HG02642 (cell line): ENCODE measurements around the gene SMC6.

Experiments used
- ATAC-seq: cut with Tn5 transposase; IDR thresholded peaks from one replicate; pipeline ENCODE4 v1.9.1; 2021; ENCODE audit warnings: mild to moderate bottlenecking; ENCODE audit not compliant: unreplicated experiment, poor library complexity

The SMC6 gene

DNA sequence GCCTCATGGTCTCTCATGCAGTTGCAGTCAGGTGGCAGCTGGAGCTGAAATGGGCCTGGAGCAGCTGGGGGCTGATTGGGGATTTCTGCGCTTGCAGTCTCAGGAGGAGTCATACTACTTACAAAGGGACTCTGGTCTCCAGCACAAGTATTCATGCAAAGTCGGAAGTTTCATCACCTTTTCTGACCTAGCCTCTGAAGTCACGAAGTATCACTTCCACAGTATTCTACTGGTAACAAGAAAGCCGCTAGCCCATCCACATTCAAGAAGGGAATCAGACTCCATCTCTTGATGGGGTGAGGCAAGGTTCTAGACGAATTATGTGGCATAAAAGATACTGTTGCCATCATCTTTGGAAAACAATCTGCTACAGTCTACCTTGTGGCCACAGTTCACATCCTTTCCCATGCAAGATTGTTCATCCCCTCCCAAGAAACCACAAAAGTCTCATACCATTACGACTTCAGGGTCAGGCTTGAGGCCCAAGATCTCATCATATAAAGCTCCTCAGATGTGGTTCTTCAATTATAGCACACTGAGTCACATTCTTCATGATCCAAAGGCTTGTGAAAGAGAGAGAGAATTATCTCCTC lies 95.3 kb downstream of the SMC6 start:
- ATAC-seq: peak; percentile 79

DNA sequence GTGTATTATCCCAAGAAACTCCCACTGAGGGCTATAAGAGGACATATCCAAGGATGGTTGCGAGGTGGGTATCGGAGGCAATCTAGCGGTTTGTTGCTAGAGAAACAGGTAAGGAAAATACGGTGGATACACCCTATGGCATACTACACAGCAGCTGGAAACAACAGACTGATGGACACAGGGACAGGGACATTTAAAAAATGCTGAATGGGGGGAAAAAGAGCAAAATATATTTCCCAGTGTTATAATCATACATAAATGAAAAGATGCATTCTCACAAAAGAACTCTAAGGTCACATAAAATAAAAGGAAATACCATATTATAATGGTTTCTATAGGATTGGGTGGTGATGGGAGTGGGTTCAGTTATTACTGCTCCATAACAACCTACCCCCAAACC lies 95.9 kb downstream of the SMC6 start:
- ATAC-seq: no peak

DNA sequence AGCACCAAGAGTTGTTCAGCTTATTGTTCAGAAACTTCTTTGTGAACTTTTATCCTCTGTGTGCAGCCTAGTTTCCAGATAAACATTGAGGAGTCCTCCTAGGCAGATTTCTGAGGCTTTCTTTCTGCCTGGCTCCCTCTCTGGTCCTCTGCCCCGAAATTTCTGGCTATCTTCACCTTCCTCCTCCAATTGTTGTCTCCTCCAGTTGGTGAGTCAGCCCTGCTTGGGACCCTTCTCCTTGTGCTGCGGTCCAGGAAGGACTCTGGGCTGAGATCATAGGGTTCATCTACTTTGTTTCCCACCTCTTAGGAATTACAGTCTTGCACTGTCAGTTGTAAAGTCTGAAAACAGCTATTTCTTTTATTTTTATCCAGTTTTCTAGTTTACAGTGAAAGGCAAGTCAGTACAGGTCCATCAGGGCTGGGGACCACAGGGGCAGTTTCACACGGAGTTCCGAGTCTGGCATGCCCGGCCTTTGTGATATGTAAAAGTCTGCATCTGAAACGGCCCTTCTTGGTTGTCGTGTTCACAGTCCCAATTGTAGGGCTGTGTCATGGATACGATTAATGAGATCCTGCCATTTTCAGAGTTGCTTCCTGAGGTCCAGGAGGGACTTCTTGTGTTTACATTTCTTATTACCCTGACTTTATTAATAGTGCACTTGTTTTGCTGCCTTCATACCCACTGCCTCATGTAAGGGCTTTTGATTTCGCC lies 100.8 kb downstream of the SMC6 start:
- ATAC-seq: no peak

DNA sequence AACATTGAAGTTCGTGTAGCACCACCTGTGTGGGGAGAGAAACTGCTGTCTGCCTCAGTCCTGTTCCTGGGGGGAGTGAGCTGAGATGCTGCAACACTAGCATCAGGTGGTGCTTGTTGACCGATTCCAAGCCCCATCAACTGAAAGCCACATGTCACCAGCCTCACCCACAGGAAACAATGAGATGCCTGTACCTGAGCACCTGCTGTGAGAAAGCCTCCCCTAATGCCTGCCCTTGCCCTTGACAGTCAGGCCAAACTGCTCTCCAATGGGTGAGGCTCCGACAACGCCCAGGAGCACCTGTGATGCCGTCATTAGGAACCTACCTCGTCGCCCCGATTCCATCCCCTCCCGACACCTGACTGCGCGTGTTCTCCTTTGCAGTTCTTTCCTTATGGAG lies 104.6 kb downstream of the SMC6 start:
- no peak for ATAC-seq

DNA sequence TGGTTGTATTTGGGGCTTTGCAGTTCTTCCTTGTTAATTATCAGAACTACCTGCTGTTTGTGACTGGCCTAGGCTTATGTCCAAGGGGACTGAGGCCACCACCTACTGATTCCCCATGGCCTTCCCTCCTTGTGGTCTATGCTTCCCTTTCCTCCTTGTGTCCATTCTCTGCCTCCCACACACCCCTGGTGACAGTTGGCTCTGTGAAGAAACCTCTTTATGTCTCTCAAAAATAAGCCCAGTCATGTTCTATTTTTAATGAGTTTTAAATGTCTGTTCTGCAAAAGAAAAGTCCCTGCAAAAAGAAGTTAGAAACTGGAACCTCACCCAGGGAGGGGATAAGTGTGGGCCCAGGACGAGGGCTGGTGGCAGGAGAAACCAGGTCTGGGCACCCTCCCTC lies 105.0 kb downstream of the SMC6 start:
- ATAC-seq: no peak

DNA sequence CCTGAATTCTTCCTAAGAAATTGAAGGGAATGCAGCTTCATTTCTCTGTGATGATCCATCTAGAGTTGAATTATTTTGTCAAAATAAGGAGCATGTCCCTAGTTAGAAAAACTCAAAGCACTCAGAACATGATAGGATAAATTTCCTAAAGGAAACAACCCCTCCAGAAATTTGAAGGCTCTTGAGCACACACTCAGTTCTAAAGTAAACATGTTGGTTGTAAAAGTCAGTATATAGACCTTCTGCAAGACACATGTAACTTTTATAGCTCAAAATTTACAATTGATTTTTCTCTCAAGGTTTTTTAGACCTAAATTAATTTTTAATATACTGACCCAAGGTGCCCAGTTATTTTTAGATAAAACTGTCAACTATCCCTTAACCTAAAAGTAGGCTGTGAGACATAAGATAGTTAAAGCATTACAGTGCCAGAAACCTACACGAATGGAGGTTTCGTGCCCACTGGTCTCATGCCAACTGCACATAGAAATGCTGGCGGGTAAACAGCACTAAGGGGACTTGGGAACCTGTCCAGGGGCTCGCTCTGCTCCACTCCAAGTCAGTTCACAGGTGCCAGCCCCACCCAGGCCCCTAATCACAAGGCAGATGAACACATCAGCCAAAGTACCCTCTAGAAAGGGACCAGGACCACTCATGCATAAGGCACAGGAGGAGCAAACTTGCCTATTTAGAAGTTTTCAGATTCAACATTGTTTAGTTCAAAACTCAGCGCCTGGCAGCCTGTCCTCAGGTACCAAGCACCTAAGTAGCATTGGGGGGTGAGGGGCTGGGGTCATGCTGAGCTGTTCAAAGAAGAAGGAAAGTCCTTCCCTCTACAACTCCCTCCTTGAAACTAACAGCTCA lies 106.5 kb downstream of the SMC6 start:
- ATAC-seq: no peak

DNA sequence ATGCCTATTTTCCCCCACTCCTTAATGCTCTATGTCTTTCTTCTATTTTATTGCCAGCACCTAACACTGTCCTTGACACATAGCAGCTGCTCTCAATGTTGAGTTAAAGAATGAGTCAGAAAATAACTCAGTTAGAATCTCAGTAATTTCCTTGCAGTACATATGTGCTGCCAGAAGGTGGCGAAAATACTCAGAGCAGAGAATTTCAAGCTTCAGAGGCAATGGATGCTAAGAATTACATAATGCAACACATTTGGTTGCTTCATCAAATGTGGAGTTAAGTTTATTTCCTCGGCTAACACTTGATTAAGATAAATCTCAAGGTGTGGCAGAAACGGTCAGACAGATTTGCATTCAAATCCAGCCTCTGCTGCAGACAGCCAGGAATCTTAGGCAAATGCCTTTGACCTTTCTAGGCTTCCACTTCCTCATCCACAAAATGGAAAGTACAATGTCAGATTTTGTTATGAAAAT lies 107.5 kb downstream of the SMC6 start:
- peak; percentile 85 for ATAC-seq

DNA sequence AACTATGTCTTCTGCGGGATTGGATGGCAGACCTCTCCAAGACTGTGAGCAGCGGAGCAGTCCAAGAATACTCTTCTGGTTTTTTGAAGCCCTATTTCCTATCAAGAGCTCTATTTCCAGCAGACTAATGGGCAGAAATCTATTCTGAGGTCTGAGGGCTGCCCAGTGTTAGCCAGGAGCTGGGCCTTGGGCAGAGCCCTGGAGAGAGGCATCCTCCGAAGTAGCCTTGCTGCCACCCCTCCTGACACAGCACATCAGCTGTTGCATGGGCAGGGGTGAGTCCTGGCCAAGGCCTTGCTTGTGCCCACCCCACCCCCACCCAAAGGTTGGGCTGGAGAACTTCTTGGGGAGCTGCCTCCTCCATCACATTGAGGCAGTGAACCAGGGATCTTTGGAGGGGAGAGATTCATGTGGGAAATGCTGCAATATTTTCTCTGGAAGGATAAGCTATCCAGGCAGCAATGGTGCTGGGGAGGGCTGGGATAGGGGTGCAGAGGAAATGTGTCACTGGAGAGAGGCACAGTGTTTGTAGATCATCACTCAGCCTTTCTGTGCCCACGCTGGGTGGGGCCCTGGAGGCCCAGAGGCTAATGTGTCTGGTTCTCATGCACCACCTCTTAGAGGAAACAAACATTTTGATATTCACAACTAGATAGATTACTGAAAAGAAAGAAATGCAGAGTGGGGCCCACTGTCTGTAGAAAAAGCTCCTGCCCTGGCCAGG lies 108.5 kb downstream of the SMC6 start:
- ATAC-seq: no peak

DNA sequence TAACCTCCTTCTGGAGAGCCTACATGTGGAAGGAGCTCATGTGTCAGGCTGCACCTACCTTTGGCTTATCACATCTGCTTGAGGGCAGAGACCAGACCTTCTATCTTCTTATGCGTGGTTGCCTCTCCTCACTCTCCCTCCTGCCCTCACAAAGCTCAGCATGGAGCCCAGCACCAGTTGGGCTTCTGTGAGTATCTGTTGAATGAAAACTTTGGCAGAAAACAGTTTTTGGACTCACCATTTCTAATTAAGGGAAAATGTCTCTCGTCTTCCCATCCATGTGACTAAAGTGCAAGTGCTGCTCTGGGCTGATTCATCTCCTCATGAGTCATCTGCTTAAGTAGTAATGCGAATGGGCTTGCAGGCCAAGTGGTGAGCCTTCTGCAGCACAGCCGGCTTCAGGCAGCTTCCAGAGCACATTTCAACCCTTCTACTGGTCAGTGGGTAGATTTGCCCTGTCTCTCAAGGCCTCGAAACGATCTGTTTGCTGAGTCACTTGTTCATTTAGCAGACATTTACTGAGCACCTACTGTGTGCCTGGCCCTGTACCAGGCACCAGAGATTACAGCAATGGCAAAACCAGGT lies 110.5 kb downstream of the SMC6 start:
- ATAC-seq: no peak

DNA sequence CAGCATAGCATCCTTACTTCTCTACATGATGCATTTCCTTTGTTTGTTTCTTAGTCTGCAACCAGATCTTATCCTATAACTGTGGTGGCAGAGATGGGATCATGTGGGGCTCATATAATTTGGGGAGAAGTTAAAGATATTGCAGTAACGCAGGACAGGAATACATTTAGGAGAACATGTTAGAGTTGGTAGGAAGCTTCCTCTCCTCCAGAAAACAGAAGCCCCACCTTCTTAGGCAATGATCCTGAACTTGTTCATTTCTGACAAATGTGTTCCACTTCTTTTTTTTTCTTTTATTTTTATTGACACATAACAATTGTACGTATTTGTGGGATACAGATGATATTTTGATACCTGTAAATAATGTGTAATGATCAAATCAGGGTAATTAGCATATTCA lies 113.2 kb downstream of the SMC6 start:
- ATAC-seq: no peak

DNA sequence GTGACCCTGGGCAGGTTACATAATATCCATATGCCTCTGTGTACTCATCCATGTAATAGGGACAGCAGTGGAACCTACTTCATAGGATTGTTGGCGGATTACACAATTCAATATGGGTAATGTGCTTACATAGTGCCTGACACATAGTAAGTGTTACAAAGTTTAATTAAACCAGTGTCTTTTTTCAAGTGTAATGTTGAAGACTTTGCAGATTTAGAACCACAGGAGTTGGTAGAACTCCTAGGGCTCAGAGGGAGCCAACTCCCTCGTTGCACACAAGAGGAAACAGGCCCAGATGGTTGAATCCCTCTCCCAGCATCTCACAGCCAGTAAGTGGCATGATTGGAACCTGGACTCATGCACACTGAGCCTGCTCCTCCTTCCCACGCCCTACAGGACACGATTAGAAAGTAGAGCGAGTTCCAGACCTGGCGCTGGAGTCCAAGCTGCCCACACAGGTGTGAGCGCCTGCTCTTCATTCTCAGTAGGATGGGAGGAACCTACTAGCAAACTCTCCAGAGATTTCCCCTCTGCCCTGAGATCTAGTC lies 115.3 kb downstream of the SMC6 start:
- ATAC-seq: no peak

DNA sequence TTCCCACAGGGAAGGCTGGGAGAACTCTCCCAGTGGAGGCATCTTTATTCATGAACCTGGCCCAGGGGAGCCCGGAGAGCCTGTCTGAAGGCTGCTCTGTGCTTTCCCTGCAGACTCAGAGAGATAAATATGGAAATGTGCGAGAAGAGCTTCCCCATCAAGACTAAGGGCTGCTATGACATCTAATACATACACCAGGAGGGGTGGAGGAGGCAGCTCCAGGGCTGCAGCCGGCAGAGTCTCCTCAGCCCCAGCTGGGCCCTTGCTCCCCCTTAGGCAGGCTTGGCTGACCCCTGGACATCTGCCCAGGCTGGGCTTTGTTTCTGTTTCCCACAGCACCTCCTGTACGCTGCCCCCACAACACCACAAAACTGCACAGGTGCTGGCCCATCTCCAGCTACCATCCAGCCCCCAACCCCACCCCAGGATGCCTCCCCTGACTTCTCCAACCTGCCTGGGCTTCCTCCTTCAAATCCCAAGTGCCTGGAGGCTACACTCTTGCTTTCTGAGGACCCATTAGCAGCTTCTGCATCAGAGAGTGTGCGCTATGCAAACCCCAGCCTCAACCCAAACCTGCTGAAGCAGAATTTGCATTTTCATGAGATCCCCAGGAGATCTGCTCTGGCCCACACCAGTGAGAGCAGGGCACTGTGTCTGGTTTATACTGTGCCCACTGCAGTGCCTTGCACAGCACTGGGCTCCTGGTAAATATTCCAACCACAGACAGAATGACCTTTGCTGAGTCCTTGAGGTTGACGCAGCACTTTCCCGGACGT lies 116.3 kb downstream of the SMC6 start:
- no peak for ATAC-seq

DNA sequence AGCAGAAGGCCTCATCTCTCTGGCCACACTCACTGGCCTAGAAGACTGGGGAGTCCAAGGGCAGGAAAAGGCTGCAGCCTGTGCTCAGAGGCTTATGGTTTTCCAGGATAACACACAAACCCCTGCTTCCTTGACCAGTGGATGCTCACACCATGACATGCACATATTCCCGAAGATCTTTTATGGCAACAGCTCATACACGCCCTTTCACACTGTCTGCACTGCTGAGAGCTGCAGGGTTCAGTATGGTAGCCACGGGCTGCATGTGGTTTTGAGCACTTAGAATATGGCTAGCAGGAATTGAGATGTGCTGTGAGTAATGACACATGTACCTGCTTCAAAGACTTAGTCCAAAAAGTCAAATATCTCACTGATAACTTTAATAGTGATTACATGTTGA lies 117.4 kb downstream of the SMC6 start:
- no peak for ATAC-seq

DNA sequence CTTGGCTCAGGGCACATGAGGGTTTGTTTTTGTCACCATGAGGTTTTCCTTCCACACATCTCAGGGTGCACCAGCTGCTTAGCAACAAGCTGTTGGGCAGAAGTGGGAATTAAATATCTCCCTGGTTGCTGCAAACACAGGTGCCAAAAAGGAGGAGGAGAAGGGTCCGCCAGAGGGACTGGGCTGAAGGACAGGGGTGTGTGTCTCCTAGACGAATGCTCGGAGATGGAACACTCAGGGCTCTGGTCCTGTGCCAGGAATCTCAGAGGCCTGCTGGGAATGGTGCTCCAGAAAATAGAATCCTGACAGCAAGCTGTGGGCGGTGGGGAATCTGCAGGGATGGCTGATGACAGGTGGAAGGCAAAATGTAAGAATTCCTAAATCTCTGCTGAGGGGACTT lies 118.6 kb downstream of the SMC6 start:
- ATAC-seq: no peak

DNA sequence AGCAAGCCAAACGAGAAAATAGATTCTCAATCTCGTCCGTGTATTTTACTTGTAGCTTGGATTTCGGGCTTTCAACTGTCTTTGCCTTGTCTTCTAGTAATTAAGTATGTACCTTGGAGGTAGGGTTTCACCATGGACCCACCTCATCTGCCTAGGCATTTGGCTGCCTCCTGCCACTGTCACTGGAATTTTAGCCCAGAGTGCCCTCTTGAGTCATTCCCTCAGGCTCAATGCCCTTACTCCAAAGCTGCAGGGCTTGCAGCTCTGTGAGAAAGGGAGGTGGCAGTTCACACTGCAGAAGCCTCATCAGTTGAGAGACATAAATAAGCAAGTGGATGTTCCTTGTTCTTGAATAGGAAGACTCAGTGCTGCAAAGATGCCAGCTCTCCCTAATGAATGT lies 123.5 kb downstream of the SMC6 start:
- ATAC-seq: no peak

DNA sequence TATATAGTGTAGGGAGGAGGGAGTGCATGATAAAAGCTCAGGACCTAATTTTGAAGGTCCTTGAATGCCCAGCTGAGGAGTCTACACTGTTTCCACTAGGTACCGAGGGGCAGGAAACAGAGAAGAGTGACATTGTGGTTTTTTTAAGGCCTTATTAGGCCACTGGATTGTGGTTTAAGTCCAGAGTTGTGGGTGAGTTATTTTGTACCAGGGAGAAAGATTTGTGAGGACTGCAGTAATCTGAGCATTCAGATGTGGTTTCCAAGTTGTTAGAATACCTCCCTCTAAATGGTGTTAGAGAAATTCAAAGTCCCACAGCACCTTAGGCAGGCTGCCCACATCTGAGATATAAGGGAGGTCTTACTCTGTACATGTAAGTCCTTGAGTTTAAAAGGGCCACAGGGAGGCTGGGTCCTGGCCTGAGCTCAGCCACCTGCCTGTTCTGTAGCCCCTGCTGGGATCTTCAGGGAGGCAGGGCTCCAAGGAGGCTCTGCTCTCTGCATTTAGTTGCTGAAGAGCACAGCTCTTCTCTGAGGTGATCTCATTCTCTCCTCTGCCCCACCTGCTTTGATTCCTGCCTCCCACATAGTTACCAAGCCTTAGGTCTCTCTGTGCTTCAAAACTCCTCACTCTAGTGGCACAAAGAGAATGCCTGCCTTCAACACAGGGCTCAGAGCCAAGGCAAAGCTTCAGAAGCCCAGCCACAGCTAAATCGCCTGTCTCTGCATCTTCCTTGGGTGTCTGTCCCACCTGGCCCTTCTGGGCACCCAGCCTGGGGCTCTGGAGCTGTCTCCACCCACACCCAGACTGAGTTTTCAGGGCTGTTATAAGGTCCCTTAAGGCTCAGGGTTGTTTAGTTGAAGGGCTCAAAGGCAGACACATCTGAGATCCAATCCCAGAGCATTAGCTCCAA lies 125.0 kb downstream of the SMC6 start:
- ATAC-seq: no peak

DNA sequence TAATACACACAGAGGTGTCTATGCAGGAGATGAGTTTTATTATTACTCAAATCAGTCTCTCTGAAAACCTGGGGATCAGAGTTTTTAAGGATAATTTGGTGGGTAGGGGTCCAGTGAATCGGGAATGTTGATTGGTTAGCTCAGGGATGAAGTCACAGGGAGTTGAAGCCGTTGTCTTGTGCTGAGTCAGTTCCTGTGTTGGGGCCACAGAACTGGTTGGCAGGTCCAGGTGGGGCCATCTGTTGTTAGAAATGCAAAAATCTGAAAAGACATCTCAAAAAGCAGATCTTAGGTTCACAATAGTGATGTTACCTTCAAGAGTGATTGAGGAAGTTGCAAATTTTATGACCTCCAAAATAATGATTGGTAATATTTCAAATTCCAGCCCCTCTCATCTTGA lies 126.2 kb downstream of the SMC6 start:
- ATAC-seq: no peak

DNA sequence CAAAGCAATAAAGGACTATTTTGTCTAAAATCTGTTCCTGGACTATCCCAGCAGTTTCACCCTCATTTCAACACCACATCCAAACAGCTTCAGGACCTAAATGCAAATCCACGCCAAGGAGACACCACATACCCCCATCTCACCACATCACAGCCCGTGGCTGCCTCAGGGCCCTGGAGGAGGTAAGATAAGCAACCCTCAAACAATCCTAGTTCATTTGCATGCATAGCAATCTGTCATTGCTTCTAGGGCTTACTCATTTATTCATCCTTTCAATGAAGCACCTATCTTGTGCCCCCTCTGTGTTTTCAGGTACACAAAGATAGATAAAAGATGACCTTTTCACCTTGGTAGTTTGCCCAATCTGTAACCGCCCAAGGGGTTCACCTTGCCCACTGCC lies 126.6 kb downstream of the SMC6 start:
- ATAC-seq: no peak
